Suprapubic skin (tissue), 4 donors: Measurements from ENCODE around the gene REV1. TPM values are rescaled to one million over a fixed set of nuclear protein-coding genes. Genes with fewer than 3 reads are reported as not detected.

Source experiments
- DNase-seq, 2 donors: peaks; one replicate each; pipeline ENCODE4 v3.0.0-alpha.2; 2019; ENCODE audit warnings: low spot score in 2 of 2
- H3K27ac ChIP-seq: fragments of 200-600 bp; sonication (generic); one replicate; pipeline ENCODE4 v1.5.1; 2019
- H3K27me3 ChIP-seq: fragments of 200-600 bp; sonication (generic); one replicate; pipeline ENCODE4 v1.5.1; 2019
- H3K36me3 ChIP-seq: fragments of 200-600 bp; sonication (generic); one replicate; pipeline ENCODE4 v1.5.1; 2019
- H3K4me1 ChIP-seq: fragments of 200-600 bp; sonication (generic); one replicate; pipeline ENCODE4 v1.5.1; 2019
- H3K4me3 ChIP-seq: fragments of 200-600 bp; sonication (generic); one replicate; pipeline ENCODE4 v1.5.1; 2019; ENCODE audit warnings: mild to moderate bottlenecking
- H3K9me3 ChIP-seq: fragments of 200-600 bp; sonication (generic); one replicate; pipeline ENCODE4 v1.5.1; 2019
- EP300 ChIP-seq: sonication (generic); formaldehyde crosslinking; IDR thresholded peaks from one replicate; pipeline ENCODE4 v1.6.1; 2017; ENCODE audit warnings: antibody characterized with exemption
- POLR2A ChIP-seq, 2 donors: fragments of 450-650 bp; IDR thresholded peaks; one replicate each; pipeline ENCODE4 v1.6.1; 2017; ENCODE audit warnings: antibody characterized with exemption in 2 of 2, mild to moderate bottlenecking in 2 of 2, moderate library complexity in 2 of 2
- POLR2AphosphoS5 ChIP-seq, 3 donors: sonication (generic); formaldehyde crosslinking; IDR thresholded peaks; one replicate each; pipeline ENCODE4 v1.6.1; 2017; ENCODE audit warnings: antibody characterized with exemption in 3 of 3
- WGBS: methylation state at CpG from one replicate; pipeline ENCODE4 v1.1.5; 2018; 5-methylcytosine and 5-hydroxymethylcytosine counted together
- total RNA-seq, 4 donors: library from RNA; depleted of rRNA; stranded (reverse); fragments of >200 nt; gene quantifications; one replicate each; pipeline ENCODE4 v1.1.0, GENCODE V29; 2016
- TF ChIP-seq, protein P1 (sequence below), 2 donors: fragments of 200-600 bp in 1 of 2; fragments of 450-650 bp in 1 of 2; sonication (generic) in 1 of 2; IDR thresholded peaks; one replicate each; pipeline ENCODE4 v1.5.1; 2016 to 2019; ENCODE audit warnings: antibody characterized with exemption in 2 of 2, mild to moderate bottlenecking in 1 of 2, moderate library complexity in 1 of 2

Gene REV1
- total RNA-seq, 4 donors from 2014 or later, result 43.1 to 99.9 (median 53.5) TPM

DNA sequence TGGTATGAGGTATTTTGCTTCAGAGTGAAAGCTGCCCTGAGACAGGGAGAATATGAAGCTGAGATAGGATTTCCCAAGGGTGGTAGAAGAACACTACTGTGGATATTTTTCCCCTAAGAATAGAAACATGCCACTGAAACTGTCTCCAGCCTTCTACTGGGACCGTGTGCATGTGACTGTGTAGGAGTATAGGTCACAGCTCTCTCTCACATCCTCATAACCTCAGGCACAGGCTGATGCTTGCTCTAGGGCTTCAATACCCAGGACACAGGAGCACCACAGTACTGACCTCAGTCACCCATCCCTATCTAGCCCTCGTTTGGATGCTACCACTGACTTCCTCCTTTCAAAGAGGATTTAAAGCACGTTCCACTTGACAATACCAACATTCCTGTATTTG lies 67.2 kb downstream of the REV1 start:
- no peak for DNase-seq
- Histone ChIP-seq H3K4me1 (peaks cover 4% of the 10 kb centered on the region), H3K4me3 (no peak overlapping the region), H3K27ac (no peak overlapping the region), H3K9me3 (no peaks in the 10 kb centered on the region), H3K36me3 (peaks cover 57% of the 10 kb centered on the region), H3K27me3 (no peaks in the 10 kb centered on the region)
- 77% methylated on average over 3 of the region's 3 CpGs for WGBS
- TF ChIP-seq EP300 (no peak), POLR2A (IDR thresholded peaks at IDR 0.05) (no peak), POLR2AphosphoS5 (IDR thresholded peaks at IDR 0.05) (no peak)
- TF ChIP-seq, protein P1, sequence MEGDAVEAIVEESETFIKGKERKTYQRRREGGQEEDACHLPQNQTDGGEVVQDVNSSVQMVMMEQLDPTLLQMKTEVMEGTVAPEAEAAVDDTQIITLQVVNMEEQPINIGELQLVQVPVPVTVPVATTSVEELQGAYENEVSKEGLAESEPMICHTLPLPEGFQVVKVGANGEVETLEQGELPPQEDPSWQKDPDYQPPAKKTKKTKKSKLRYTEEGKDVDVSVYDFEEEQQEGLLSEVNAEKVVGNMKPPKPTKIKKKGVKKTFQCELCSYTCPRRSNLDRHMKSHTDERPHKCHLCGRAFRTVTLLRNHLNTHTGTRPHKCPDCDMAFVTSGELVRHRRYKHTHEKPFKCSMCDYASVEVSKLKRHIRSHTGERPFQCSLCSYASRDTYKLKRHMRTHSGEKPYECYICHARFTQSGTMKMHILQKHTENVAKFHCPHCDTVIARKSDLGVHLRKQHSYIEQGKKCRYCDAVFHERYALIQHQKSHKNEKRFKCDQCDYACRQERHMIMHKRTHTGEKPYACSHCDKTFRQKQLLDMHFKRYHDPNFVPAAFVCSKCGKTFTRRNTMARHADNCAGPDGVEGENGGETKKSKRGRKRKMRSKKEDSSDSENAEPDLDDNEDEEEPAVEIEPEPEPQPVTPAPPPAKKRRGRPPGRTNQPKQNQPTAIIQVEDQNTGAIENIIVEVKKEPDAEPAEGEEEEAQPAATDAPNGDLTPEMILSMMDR (IDR thresholded peaks at IDR 0.05), result no peak

DNA sequence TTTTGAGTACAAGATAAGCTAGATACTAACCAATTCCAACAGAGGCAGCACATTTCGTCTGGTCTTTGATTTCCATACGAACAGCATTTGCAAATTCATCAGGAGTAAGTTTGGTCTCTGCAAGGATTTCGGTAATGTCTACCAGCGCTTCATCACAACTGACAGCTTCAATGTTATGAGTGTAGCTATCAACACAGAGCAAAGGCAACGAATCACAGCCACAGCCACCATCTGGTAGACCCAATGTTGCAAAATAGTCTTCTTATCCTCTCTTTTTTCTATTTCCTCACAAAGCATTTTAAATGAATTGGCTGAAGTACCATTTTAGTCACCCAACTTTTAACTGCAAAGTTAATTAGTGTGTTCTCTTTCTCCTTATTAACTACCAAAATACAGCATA lies 68.3 kb downstream of the REV1 start:
- H3K36me3 ChIP-seq, result peaks cover 60% of the 10 kb centered on the region
- peaks cover 4% of the 10 kb centered on the region for H3K4me1 ChIP-seq
- H3K27ac ChIP-seq, result no peak overlapping the region
- DNase-seq, result no peak
- no peaks in the 10 kb centered on the region for H3K27me3 ChIP-seq
- no peaks in the 10 kb centered on the region for H3K9me3 ChIP-seq
- TF ChIP-seq EP300 (no peak), POLR2AphosphoS5 (IDR thresholded peaks at IDR 0.05) (no peak), POLR2A (IDR thresholded peaks at IDR 0.05) (no peak)
- TF ChIP-seq, protein P1 (IDR thresholded peaks at IDR 0.05), result no peak
- 92% methylated on average over 5 of the region's 5 CpGs for WGBS
- H3K4me3 ChIP-seq, result no peak overlapping the region

DNA sequence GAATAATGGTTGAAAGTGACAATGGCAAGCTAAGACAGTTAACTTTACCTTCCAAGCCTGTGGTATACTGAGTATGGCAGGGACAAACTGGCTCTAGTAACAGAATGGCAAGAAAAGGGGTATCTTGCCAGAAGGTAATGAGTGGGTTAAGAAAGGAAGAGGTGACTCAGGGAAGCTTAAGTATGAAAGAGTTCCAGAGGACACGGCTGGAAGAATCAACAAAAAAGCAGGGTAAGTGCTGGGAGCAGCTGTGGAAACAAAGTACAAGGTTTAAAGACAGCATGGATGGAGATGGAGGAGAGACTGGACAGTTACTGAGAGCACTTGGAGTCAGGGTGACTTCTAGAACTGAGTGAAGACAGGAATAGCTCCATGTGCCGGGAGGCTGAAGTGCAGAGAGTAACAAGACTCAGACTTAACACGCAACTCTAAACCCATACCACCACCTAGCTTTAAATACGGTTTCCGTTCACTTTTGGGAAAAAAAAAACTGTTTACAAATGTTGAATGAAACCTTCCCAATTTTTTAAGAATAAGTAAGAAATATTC lies 69.0 kb downstream of the REV1 start:
- Histone ChIP-seq H3K4me3 (no peak overlapping the region), H3K27me3 (no peaks in the 10 kb centered on the region), H3K9me3 (no peaks in the 10 kb centered on the region), H3K4me1 (peaks cover 4% of the 10 kb centered on the region), H3K27ac (no peak overlapping the region), H3K36me3 (peaks cover 62% of the 10 kb centered on the region)
- TF ChIP-seq, protein P1 (IDR thresholded peaks at IDR 0.05), result no peak
- TF ChIP-seq POLR2AphosphoS5 (IDR thresholded peaks at IDR 0.05) (no peak), EP300 (no peak), POLR2A (IDR thresholded peaks at IDR 0.05) (no peak)
- no peak for DNase-seq
- WGBS, result 83% methylated on average over 5 of the region's 5 CpGs

DNA sequence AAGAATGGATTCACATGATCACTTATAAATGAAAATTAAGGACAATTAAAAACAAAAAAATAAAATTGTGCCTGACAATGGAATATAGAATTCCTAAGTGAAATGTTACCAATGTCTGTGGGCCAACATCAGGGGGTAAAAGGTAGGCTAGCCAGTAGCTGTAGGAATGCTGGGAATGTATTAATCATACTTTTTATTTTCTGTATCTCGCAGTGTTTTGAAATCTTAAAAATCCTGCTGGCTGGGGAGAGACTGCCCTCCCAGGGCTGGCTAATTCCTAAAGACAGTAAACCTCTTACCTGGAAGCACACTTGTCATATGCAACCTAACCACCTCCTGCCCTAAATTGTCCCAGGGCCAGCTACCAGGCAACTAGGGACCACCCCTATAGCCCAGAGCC lies 69.8 kb downstream of the REV1 start:
- no peak for TF ChIP-seq POLR2AphosphoS5 (IDR thresholded peaks at IDR 0.05)

DNA sequence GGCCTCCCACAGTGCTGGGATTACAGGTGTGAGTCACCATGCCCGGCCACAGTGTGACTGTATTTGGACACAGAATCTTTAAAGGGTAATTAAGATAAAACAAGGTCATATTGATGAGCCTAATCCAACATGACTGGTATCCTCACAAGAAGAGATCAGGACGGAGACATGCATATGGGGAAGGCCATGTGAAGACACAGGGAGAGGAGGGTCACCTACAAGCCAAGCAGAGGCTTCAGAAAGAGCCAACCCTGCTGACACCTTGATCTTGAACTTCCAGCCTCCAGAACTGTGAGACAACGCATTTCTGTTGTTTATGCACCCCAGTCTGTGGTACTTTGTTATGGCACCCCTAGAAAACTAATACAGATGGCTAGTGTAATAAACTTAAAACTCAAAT lies 72.4 kb downstream of the REV1 start:
- Histone ChIP-seq H3K36me3 (peaks cover 86% of the 10 kb centered on the region), H3K27ac (no peak overlapping the region), H3K9me3 (no peaks in the 10 kb centered on the region), H3K4me1 (no peaks in the 10 kb centered on the region), H3K4me3 (no peak overlapping the region), H3K27me3 (no peaks in the 10 kb centered on the region)
- WGBS, result 96% methylated on average over 3 of the region's 3 CpGs
- no peak for TF ChIP-seq POLR2AphosphoS5 (IDR thresholded peaks at IDR 0.05)
- TF ChIP-seq EP300, result no peak
- TF ChIP-seq, protein P1 (IDR thresholded peaks at IDR 0.05), result no peak
- no peak for TF ChIP-seq POLR2A (IDR thresholded peaks at IDR 0.05)
- DNase-seq, result no peak

More for the DNA sequence above, 69.8 kb downstream of the REV1 start:
- DNase-seq, result no peak
- no peak overlapping the region for H3K4me3 ChIP-seq
- no peaks in the 10 kb centered on the region for H3K9me3 ChIP-seq
- H3K36me3 ChIP-seq, result peaks cover 70% of the 10 kb centered on the region
- WGBS, result 81% methylated on average over 1 of the region's 1 CpG
- no peaks in the 10 kb centered on the region for H3K27me3 ChIP-seq
- H3K27ac ChIP-seq, result no peak overlapping the region
- H3K4me1 ChIP-seq, result peaks cover 4% of the 10 kb centered on the region

DNA sequence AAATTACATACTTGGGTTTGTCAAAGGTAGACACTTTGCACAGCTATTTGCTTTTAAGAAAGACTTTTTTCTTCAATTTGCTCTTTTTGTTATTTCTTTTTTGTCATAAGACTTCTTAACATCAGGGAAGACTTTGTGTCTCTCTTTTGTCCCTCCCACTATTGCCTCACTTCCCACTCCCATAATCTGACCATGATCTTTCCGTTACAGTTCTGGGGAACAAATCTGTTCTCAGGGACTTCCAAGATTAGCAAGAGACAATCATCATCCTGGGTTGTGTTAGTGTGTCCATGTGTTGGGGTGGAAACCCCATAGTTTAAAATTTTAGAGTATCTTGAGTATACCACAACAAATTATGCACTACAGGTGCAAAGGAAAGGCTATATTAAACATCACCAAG lies 75.3 kb downstream of the REV1 start:
- Histone ChIP-seq H3K4me3 (no peak overlapping the region), H3K9me3 (no peaks in the 10 kb centered on the region), H3K27me3 (no peaks in the 10 kb centered on the region), H3K4me1 (no peaks in the 10 kb centered on the region), H3K27ac (no peak overlapping the region), H3K36me3 (peaks cover 85% of the 10 kb centered on the region)
- WGBS, result 85% methylated on average over 1 of the region's 1 CpG
- DNase-seq, result no peak
- TF ChIP-seq POLR2AphosphoS5 (IDR thresholded peaks at IDR 0.05) (no peak), POLR2A (IDR thresholded peaks at IDR 0.05) (no peak), EP300 (no peak)
- TF ChIP-seq, protein P1 (IDR thresholded peaks at IDR 0.05), result no peak
